Prostate gland (tissue), 2 donors: ENCODE measurements around the gene MAD2L2. TPM values are rescaled to one million over a fixed set of nuclear protein-coding genes. Genes with fewer than 3 reads are reported as not detected.
"Not testable (repeated sequence)": the region's sequence is repeated elsewhere in the genome, so short reads cannot be mapped to it uniquely, and the experiment has no call there.

ENCODE experiments used
- DNase-seq: peaks from one replicate; pipeline ENCODE4 v3.0.0-alpha.2; 2019; ENCODE audit warnings: low spot score
- H3K27ac ChIP-seq, 2 donors: fragments of 200-600 bp; sonication (generic); 2 replicates each; pipeline ENCODE4 v1.5.1; 2017 to 2019
- H3K27me3 ChIP-seq: fragments of 200-600 bp; sonication (generic); replicated peaks from 2 replicates; pipeline ENCODE4 v1.5.1; 2019; ENCODE audit not compliant: insufficient read depth
- H3K36me3 ChIP-seq, 2 donors: fragments of 200-600 bp; sonication (generic); 1 replicate in 1 of 2; 2 replicates in 1 of 2; pipeline versions ENCODE4 v1.5.1 to v1.8.1; 2017 to 2019
- H3K4me1 ChIP-seq: fragments of 200-600 bp; sonication (generic); replicated peaks from 2 replicates; pipeline ENCODE4 v1.5.1; 2019
- H3K4me3 ChIP-seq, 2 donors: fragments of 200-600 bp; sonication (generic); 2 replicates each; pipeline ENCODE4 v1.5.1; 2017 to 2019
- H3K9me3 ChIP-seq: fragments of 200-600 bp; sonication (generic); 2 replicates; pipeline ENCODE4 v1.5.1; 2017
- POLR2A ChIP-seq: fragments of 450-650 bp; IDR thresholded peaks from one replicate; pipeline ENCODE4 v1.6.1; 2016; ENCODE audit warnings: antibody characterized with exemption, mild to moderate bottlenecking
- POLR2AphosphoS5 ChIP-seq: sonication (generic); formaldehyde crosslinking; IDR thresholded peaks from one replicate; pipeline ENCODE4 v1.6.1; 2017; ENCODE audit warnings: antibody characterized with exemption
- whole genome bisulfite sequencing: methylation state at CpG from one replicate; pipeline ENCODE4 v1.1.5; 2018; 5-methylcytosine and 5-hydroxymethylcytosine counted together
- intact Hi-C: fragments of 100-400 bp; cut with DNase I; formaldehyde crosslinking; loops from one replicate; pipeline ENCODE4 v1.14.2; 2022
- total RNA-seq, 2 donors: library from RNA; depleted of rRNA; stranded (reverse); fragments of >200 nt; gene quantifications; one replicate each; pipeline ENCODE4 v1.1.0, GENCODE V29; 2016
- TF ChIP-seq, protein P1 (sequence below), 4 experiments: fragments of 200-600 bp in 2 of 4; fragments of 450-650 bp in 2 of 4; sonication (generic) in 2 of 4; IDR thresholded peaks; 1 replicate in 3 of 4; 2 replicates in 1 of 4; pipeline ENCODE4 v1.5.1; 2016 to 2019; ENCODE audit warnings: antibody characterized with exemption in 4 of 4, mild to moderate bottlenecking in 2 of 4, moderate library complexity in 2 of 4

Gene MAD2L2
- total RNA-seq, 2 donors from 2014 or later = 37.3 to 67.8 TPM

DNA sequence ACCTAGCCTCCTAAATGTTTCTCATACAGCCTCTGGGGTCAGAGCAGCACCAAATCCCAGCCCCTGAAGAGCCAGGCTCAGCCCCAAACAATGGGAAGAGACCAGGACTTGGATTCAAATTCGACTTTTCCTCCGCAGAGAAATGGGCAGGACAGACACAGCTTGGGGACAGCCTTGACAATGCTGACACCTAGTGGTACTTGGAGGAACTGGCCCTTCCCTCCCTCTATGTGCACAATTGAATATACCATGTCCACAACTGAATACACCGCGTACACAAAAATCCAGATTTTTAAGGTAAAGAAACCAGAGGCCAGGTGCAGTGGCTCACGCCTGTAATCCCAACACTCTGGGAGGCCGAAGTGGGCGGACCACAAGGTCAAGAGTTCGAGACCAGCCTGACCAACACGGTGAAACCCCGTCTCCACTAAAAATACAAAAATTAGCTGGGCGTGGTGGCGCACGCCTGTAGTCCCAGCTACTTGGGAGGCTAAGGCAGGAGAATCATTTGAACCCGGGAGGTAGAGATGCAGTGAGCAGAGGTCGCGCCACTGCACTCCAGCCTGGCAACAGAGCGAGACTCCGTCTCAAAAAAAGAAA lies 38.4 kb downstream of the MAD2L2 start:
- peak; percentile 60 for DNase-seq
- not testable (repeated sequence) for H3K4me1 ChIP-seq, H3K27me3 ChIP-seq, H3K4me3 ChIP-seq, H3K36me3 ChIP-seq, H3K27ac ChIP-seq, H3K9me3 ChIP-seq
- intact Hi-C loops = loop anchor here (2.0 to 5.0 kb wide), 2 partner anchors 400 to 604 kb away; no protein-coding TSS in a partner anchor
- TF ChIP-seq, protein P1, sequence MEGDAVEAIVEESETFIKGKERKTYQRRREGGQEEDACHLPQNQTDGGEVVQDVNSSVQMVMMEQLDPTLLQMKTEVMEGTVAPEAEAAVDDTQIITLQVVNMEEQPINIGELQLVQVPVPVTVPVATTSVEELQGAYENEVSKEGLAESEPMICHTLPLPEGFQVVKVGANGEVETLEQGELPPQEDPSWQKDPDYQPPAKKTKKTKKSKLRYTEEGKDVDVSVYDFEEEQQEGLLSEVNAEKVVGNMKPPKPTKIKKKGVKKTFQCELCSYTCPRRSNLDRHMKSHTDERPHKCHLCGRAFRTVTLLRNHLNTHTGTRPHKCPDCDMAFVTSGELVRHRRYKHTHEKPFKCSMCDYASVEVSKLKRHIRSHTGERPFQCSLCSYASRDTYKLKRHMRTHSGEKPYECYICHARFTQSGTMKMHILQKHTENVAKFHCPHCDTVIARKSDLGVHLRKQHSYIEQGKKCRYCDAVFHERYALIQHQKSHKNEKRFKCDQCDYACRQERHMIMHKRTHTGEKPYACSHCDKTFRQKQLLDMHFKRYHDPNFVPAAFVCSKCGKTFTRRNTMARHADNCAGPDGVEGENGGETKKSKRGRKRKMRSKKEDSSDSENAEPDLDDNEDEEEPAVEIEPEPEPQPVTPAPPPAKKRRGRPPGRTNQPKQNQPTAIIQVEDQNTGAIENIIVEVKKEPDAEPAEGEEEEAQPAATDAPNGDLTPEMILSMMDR (IDR thresholded peaks at IDR 0.05) = peak; percentile 89 to 95 (median 94)
- WGBS = 55% methylated on average over 18 of the region's 18 CpGs

DNA sequence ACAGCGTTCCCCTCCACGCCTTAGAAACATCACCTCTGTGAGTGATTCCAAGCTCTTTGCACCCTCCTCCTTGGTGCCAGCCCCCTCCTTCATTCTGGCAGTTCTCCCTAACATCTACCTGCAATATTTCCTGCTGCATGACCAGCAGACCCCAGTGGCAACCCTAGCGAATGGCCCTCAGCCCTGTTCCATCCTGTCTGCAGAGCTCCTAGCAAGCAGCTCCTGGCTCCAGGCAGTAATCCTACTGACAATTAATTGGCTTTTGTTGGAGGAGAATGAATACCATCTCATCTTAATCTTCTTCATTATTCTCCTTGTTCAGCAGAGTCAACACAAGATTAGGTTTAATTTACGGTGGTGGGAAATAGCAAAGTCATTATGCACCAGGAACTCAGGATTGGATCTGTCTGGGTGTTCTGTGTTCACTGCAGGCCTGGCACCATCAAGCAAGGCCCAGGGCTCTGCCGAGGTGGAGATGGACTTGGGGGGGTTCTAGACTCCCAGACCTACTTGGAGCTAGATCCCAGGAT lies 39.1 kb downstream of the MAD2L2 start:
- Histone ChIP-seq H3K4me3 (no peak overlapping the region), H3K27me3 (no peaks in the 10 kb centered on the region), H3K27ac (no peak overlapping the region), H3K4me1 (no peaks in the 10 kb centered on the region), H3K36me3 (no peaks in the 10 kb centered on the region), H3K9me3 (no peaks in the 10 kb centered on the region)
- WGBS = 57% methylated on average over 5 of the region's 5 CpGs
- intact Hi-C loops = loop anchor here (2.0 to 5.0 kb wide), 2 partner anchors 400 to 603 kb away; no protein-coding TSS in a partner anchor
- TF ChIP-seq POLR2AphosphoS5 (no peak), POLR2A (no peak)
- TF ChIP-seq, protein P1 (IDR thresholded peaks at IDR 0.05) = no peak
- DNase-seq = no peak

DNA sequence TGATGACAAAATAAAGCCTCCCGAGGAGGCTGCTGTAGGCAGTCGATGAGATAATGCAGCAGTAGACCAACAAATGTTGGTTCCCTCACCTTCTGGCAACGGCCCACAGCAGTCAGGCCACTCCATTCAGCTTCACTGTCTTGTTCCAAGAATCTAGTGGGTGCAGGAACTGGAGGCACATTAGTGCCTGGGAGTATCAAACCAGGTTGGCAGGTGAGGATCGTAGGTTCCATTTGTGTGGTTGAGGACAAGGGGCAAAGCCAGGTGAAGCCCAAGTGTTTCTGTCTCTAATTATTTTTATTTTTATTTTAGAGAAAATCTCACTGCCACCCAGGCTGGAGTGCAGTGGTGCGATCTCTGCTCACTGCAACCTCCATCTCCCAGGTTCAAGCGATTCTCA lies 40.0 kb downstream of the MAD2L2 start:
- no peak overlapping the region for H3K27ac ChIP-seq
- WGBS = 78% methylated on average over 6 of the region's 6 CpGs
- H3K36me3 ChIP-seq = no peaks in the 10 kb centered on the region
- DNase-seq = no peak
- H3K4me1 ChIP-seq = no peaks in the 10 kb centered on the region
- no peak overlapping the region for H3K4me3 ChIP-seq
- intact Hi-C loops = loop anchor here (5.0 kb wide), 1 partner anchor 399 kb away; no protein-coding TSS in a partner anchor
- TF ChIP-seq, protein P1 (IDR thresholded peaks at IDR 0.05) = no peak
- TF ChIP-seq POLR2A = no peak
- TF ChIP-seq POLR2AphosphoS5 = no peak
- H3K27me3 ChIP-seq = no peaks in the 10 kb centered on the region
- no peaks in the 10 kb centered on the region for H3K9me3 ChIP-seq

DNA sequence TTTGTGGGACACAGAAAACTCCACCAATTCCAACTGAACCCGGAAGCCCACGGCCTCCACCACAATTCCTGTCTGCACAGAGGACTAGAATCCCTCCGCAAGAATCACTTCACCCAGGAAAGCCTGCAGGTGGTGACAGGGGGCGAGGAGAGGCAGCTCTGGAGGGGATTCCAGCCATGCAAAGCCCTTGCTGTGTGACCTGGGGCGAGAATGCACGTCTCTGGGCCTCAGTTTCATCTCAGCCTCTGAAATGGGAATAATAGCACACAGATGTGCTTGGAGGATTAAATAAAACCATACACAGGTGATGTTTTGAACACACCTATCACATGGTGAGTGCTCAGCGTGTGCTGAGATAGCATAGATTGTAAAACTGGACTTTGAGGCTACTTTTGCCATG lies 40.8 kb downstream of the MAD2L2 start:
- Histone ChIP-seq H3K36me3 (no peaks in the 10 kb centered on the region), H3K9me3 (no peaks in the 10 kb centered on the region), H3K27ac (no peak overlapping the region), H3K27me3 (no peaks in the 10 kb centered on the region), H3K4me1 (no peaks in the 10 kb centered on the region), H3K4me3 (no peak overlapping the region)
- intact Hi-C loops = loop anchor here (5.0 kb wide), 1 partner anchor 398 kb away; no protein-coding TSS in a partner anchor
- no peak for TF ChIP-seq POLR2AphosphoS5
- no peak for TF ChIP-seq POLR2A
- TF ChIP-seq, protein P1 (IDR thresholded peaks at IDR 0.05) = no peak
- WGBS = 60% methylated on average over 7 of the region's 7 CpGs
- no peak for DNase-seq

DNA sequence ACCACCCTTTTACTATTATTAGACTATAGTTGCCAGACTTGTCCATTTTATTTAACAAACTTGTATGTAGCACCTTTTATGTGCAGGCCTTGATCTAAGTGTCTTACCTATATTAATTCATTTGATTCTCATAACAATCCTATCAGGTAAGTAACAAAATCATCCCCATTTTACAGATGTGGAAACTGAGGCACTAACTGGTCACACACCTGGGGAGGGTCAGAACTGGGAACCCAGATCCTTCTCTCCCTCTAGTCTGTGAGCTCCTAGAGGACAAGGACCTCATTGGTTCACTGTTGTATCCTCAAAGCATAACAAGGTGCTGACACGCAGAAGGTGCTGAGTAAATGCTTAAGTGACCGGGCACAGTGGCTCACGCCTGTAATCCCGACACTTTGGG lies 41.6 kb downstream of the MAD2L2 start:
- no peaks in the 10 kb centered on the region for H3K4me1 ChIP-seq
- TF ChIP-seq, protein P1 (IDR thresholded peaks at IDR 0.05) = no peak
- TF ChIP-seq POLR2A = no peak
- TF ChIP-seq POLR2AphosphoS5 = no peak
- H3K36me3 ChIP-seq = no peaks in the 10 kb centered on the region
- 90% methylated on average over 4 of the region's 4 CpGs for WGBS
- no peaks in the 10 kb centered on the region for H3K27me3 ChIP-seq
- H3K4me3 ChIP-seq = no peak overlapping the region
- DNase-seq = no peak
- no peaks in the 10 kb centered on the region for H3K9me3 ChIP-seq
- no peak overlapping the region for H3K27ac ChIP-seq
- intact Hi-C loops = no loop called here
